Measurements from ENCODE around the gene SLC5A2.

SLC5A2 gene

GRCh38 chr16:31536804-31537361, 54.0 kb downstream of the SLC5A2 start:
- TF ChIP-seq POLR2AphosphoS5 (IDR thresholded peaks at IDR 0.05; ENCODE audit: low read depth, low read length) (no peak), SIN3A (IDR thresholded peaks at IDR 0.05; ENCODE audit: borderline replicate concordance, insufficient read depth, low read length) (no peak), FOXP2 (optimal IDR thresholded peaks at IDR 0.05; ENCODE audit: borderline replicate concordance, extremely low read depth, extremely low read length, insufficient read depth) (no peak), TAF1 (IDR thresholded peaks at IDR 0.05; ENCODE audit: borderline replicate concordance, insufficient read depth, low read length) (no peak)
- TF ChIP-seq, protein P1, sequence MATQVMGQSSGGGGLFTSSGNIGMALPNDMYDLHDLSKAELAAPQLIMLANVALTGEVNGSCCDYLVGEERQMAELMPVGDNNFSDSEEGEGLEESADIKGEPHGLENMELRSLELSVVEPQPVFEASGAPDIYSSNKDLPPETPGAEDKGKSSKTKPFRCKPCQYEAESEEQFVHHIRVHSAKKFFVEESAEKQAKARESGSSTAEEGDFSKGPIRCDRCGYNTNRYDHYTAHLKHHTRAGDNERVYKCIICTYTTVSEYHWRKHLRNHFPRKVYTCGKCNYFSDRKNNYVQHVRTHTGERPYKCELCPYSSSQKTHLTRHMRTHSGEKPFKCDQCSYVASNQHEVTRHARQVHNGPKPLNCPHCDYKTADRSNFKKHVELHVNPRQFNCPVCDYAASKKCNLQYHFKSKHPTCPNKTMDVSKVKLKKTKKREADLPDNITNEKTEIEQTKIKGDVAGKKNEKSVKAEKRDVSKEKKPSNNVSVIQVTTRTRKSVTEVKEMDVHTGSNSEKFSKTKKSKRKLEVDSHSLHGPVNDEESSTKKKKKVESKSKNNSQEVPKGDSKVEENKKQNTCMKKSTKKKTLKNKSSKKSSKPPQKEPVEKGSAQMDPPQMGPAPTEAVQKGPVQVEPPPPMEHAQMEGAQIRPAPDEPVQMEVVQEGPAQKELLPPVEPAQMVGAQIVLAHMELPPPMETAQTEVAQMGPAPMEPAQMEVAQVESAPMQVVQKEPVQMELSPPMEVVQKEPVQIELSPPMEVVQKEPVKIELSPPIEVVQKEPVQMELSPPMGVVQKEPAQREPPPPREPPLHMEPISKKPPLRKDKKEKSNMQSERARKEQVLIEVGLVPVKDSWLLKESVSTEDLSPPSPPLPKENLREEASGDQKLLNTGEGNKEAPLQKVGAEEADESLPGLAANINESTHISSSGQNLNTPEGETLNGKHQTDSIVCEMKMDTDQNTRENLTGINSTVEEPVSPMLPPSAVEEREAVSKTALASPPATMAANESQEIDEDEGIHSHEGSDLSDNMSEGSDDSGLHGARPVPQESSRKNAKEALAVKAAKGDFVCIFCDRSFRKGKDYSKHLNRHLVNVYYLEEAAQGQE (IDR thresholded peaks at IDR 0.05; ENCODE audit: insufficient read depth in 1 of 2, low read depth in 2 of 2, low read length in 2 of 2) = no peak

DNA sequence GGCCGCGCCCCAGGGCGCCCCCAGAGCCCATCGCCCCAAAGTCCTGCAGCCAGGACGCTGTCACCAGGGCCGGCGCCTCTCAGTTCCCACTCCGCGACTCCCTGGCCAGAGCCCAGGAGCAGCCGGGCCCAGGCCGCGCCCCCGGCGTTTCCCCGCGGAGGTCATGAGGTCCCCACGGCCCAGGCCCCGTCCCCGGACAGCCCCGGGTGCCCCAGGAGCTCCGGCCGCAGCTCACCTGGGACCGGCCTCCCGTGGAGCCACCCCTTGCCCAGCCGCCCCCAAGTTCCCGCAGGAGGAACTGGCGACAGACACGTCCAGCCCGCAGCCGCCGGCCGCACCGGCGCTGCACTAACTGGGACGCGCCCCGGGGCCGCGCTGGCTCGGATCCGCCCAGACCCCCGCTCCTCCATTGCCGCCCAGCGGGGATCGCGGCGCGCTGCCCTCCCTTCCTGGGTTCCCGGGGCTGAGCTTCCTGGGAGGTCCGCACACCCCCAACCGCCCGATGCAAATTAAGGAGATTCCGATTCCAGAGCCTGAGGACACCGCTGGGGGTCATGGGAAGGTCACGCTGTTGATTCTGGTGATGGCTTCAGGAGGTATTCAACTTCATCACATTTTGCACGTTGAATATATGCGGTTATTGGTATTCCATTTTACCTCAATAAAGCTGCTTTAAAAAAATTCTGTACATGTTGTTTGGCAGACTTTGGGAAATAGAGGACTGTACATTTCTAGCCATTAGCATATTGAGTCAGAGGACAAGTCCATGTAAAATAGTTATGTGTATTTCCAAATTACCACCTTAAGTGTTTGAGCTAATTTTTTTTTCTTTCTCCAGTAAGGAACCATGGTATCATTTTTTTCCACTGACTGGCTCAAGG, 54.7 kb downstream of the SLC5A2 start:
- TF ChIP-seq FOXP2 (optimal IDR thresholded peaks at IDR 0.05; ENCODE audit: borderline replicate concordance, extremely low read depth, extremely low read length, insufficient read depth) = no peak
- TF ChIP-seq, protein P1 (IDR thresholded peaks at IDR 0.05; ENCODE audit: insufficient read depth in 1 of 2, low read depth in 2 of 2, low read length in 2 of 2) = no peak
- no peak for TF ChIP-seq SIN3A (IDR thresholded peaks at IDR 0.05; ENCODE audit: borderline replicate concordance, insufficient read depth, low read length)
- TF ChIP-seq POLR2AphosphoS5 (IDR thresholded peaks at IDR 0.05; ENCODE audit: low read depth, low read length) = no peak
- no peak for TF ChIP-seq TAF1 (IDR thresholded peaks at IDR 0.05; ENCODE audit: borderline replicate concordance, insufficient read depth, low read length)

All from PFSK-1 (cell line).